LNCAP (cell line): ENCODE data around the gene WDR55.

ENCODE experiments used
- TF ChIP-seq, protein P1 (sequence below): fragments of 450-650 bp; IDR thresholded peaks from 2 replicates; pipeline ENCODE4 v1.5.1; 2017; ENCODE audit warnings: mild to moderate bottlenecking

The WDR55 gene

GRCh38 chr5:140639148-140639981 lies 25.3 kb upstream of the WDR55 start, which contains the start of gene TMCO6:
TMCO6 (plus strand) TSS chr5:140639451; CDS start chr5:140639528, 77 bp downstream.
- TF ChIP-seq, protein P1, sequence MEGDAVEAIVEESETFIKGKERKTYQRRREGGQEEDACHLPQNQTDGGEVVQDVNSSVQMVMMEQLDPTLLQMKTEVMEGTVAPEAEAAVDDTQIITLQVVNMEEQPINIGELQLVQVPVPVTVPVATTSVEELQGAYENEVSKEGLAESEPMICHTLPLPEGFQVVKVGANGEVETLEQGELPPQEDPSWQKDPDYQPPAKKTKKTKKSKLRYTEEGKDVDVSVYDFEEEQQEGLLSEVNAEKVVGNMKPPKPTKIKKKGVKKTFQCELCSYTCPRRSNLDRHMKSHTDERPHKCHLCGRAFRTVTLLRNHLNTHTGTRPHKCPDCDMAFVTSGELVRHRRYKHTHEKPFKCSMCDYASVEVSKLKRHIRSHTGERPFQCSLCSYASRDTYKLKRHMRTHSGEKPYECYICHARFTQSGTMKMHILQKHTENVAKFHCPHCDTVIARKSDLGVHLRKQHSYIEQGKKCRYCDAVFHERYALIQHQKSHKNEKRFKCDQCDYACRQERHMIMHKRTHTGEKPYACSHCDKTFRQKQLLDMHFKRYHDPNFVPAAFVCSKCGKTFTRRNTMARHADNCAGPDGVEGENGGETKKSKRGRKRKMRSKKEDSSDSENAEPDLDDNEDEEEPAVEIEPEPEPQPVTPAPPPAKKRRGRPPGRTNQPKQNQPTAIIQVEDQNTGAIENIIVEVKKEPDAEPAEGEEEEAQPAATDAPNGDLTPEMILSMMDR = peak; percentile 59

- TF ChIP-seq, protein P1 = no peak
Measured at GRCh38 chr5:140641716-140642115, 23.0 kb upstream of the WDR55 start.

DNA sequence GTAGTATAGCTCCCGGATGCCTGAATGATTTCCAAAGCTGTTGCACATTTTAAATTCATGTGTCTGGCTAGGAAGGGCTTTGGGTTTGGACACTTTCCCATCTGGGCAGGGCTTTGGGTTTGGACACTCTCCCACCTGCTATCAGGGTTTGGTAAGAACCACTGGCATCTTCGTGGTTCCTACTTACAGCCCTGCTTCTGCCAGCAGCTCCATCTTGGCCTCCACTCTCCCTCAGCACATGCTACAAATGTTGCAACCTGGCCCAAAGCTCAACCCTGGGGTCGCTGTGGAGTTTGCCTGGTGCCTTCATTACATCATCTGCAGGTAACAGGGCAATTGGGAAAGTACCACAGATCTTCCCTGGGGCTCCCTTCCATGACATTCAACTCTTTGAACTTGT lies 22.0 kb upstream of the WDR55 start:
- TF ChIP-seq, protein P1 = no peak

GRCh38 chr5:140647042-140647419 lies 17.7 kb upstream of the WDR55 start:
- TF ChIP-seq, protein P1 = no peak

- TF ChIP-seq, protein P1 = no peak
Measured at GRCh38 chr5:140658870-140659269, 5.8 kb upstream of the WDR55 start.

GRCh38 chr5:140664030-140664358 lies 710 bp upstream of the WDR55 start:
- TF ChIP-seq, protein P1 = no peak

- TF ChIP-seq, protein P1 = no peak
Measured at GRCh38 chr5:140671472-140672125, 6.9 kb downstream of the WDR55 start.
